HG03060 (cell line): ENCODE measurements around the gene CDH22.

ENCODE experiments used
- ATAC-seq: cut with Tn5 transposase; IDR thresholded peaks from one replicate; pipeline ENCODE4 v1.9.1; 2021; ENCODE audit warnings: low read depth, moderate number of reproducible peaks; ENCODE audit not compliant: unreplicated experiment

The CDH22 gene

DNA sequence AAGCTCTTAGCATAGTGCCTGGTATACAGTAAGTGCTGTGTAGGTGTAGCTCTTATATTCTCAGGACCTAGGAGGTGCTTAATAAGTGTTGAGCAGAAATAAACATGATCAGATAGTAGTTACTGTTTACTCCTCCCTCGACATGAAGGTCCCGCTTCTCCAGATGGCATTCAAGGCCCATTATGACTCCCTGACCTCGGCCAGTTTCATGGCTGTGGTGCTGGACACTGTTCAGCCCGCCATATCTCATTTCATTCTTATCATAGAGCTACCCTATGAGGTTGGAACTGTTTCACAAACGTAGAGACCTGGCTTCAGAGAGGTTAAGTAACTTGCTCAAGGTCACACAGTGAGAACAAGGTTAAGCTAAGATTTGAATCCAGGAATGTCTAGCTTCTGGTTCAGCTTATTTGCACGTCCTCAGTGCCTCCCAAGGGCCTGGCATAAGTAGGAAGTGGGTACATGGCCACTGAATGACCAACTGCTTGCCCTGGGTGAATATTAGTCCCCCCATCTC is 151.2 kb downstream of the CDH22 start:
- ATAC-seq: no peak

DNA sequence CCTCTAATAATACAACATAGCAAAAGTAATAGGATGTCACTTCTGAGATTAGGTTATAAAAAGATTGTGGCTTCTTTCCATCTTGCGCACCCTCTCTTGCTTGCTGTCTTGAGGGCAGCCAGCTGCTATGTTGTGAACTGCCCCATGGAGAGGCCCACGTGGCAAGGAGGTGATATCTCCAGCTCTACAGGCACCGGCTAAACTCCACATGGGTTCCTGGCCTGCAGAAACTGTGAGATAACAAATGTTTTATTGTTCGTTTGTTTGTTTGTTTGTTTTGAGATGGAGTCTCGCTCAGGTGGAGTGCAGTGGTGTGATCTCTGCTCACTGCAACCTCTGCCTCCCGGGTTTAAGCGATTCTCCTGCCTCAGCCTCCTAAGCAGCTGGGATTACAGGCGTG is 152.2 kb downstream of the CDH22 start:
- ATAC-seq: no peak

DNA sequence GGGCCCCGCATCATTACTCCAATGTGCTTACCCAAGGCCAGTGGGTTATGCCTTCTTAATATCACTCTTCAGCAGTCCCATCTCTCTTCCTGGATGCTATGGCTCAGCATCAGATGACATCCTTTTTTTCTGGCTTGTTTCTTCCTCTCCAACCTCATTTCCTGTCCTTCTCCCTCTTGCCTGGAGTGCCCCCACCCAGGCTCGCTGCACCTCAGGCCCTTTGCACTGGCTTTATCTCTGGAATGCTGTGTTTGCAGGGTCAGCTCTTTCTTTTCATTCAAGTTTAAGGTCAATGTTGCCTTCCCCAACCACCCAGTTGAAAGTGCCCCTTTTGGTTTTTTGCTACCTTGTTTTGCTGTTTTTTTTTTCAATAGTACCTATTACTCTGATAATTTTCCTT is 153.5 kb downstream of the CDH22 start:
- no peak for ATAC-seq

DNA sequence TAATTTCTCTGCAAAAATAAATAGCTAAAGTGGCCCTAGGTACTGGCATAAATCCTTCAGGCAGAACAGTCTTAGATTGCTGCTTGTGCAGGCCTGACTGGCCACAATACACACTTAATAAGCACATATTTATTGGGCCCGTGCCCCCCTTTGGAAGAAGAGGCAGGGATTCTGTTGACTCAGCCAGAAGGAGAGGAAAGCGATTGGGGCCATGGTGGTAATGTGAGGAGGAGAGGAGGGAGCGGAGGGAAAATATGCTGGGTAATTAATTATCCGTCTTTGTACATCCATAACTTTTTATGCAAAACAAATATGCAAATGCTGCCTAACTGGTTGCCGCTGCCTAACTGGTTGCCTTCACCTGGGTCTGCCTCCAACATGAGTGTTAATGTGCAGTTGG is 154.0 kb downstream of the CDH22 start:
- ATAC-seq: no peak

DNA sequence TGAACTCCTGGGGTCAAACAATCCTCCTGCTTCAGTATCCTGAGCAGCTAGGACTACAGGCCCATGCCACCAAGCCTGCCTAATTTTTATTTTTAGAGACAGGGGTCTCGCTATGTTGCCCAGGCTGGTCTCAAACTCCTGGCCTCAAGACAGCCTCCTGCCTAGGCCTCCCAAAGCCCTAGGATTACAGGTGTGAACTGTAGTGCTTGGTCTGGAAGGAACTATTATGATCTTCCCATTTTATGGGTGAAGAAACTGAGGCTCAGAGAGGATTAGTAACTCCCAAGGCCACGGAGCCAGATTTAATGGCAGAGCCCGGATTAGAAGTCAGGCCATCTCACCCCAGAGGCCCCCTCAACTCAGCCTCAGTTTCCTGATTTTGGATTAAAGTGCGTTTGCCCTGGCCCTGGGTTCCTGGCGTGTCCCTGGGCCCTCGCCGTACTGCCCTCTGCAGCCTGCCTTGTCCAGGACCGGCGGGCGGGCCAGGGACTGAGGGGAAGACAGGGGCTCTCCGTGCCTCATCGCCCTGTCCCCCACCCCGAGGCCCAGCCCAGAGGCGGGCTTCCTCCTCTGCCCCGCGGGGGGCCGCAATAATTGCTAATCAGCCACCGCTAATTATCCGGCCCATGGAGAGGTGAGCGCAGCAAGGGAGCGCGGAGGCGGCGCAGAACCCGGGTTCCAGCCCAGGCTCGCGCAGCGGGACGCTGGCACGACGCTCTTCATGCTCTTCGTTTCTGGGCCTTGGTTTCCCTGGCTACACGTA is 155.3 kb downstream of the CDH22 start:
- no peak for ATAC-seq

DNA sequence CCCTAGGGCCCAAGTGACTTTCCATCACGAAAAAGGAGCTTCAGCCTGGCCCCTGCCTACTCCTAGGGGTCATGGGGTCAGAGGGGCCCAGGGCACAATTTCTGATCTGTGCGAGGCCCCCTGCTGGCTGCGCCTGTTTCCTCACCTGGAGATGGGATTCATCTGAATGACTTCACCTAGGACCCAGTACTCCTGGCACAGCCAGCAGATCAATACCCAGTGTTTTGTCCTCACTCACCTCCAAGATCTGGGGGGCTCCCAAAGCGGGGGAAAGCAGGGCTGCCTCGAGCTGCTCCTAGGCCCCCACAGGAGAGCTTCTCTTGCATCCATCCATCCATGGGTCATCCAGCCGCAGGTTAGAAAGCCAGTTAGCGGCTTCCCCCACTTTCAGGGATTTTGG is 156.4 kb downstream of the CDH22 start:
- ATAC-seq: no peak

DNA sequence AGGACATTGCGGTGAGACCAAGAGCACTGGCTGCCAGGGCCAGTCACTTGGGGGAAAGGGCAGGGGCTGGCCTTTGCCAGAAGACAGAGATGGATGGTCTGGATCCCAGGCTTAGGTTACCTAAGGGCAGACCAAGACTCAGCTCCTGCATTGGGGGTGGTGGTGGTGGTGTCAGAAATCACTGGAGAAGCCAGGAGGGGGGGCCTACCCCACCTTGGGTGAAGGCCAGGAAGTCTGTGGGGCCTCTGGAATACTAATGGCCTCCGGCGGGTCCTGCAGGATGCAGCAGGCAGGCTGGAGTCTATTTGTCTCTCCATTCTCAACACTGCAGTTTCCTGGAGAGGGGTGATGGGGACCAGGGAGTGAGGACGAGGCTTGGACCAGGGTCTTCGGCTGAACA is 157.4 kb downstream of the CDH22 start:
- no peak for ATAC-seq

DNA sequence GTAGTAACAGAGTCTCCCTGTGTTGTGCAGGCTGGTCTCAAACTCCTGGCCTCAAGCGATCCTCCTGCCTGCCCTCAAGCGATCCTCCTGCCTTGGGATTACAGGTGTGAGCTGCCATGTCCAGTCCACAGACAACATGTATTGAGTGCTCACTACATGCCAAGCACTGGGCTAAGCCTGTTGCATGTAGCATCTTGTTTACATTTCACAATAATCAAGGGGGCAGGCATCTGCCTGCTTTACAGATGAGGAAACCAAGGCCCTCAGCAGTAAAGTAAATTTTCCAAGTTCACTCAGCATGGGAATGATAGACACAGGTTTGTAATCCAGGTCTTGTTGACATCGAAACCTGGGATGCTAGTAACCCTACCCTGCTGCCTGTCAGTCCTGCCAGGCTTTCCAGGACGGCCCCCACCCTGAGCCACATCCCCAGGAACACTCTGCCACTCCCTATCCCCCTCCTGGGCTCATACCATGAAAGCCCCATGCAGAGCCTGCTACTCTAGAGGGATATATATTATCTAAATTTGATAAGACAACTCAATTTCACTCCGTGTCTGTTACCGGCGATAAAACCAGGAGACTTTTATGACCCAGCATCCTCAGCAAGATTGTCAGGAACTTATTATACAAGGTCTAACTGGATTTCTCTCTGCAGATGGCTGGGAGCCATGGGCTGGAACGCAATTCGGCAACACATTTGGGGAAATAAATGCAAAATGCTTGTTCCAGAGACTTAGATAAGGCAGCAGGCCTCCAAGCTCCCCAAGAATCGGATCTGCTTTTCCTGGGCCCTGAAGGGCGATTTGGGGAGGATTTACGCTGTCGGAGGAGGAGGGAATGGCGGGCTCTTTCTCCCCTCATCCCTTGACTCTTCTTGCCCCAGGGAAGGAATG is 159.7 kb downstream of the CDH22 start:
- ATAC-seq: no peak

DNA sequence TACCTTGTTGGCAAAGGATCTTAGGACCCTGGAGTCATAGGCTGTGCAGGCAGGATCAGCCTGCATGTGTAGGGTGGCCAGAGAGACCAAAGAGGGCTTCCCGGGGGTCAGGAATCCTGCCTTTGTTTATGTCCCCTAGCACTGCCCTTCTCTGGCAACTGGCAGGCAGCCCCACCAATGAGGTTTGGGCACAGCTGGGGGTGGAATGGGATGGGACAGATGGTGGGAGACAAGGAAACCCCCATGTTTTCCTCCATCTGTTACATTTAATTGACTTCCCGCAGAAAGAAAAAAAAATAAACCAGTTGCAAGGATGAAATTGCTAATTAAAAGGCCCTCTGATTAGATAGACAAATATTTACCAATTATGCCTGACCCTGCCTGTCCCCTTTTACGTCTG is 162.6 kb downstream of the CDH22 start:
- no peak for ATAC-seq

DNA sequence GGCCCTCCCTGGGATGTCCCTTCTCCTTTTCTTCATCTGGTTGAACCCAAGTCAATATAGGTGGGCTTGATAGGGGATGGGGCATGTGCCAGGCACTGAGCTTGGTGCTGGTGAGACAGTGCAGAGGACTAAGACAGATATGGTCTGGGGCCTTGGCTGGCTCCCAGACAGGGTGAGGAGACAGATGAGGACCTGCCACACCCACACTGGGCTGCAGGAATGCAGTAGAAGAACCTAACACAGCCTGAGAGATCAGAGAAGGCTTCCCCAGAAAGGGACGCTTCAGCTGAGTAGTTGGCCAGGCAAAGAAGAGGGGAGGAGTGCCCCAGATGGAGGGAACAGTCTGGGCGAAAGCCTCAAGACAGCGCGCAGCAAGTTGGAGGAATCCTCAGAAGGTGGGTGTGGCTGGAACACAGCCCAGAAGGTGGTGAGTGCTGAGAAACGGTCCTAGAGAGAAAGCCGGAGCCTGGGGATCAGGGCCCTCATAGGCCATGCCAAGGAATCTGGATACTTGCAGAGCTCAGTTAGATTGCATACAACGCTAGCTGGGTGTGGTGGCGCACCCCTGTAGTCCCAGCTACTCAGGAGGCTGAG is 163.8 kb downstream of the CDH22 start:
- no peak for ATAC-seq

DNA sequence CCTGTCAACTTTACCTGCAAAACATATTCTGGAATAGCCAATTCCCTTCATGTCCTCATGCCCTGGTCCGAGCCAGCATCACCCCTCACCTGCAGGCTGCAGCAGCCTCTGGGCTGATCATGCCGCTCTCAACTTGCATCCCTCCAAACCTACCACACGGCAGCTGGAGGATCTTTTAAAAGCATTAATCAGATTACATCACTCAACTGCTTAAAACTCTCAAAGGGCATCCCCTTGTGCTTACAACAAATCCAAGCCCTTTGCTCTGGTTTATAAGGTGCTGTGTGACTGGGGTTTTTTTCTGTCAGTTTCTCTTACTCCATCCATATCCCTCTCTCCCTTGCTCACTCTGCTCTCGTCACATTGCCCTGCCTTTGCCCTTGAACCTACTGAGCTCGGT is 166.2 kb downstream of the CDH22 start:
- ATAC-seq: no peak

DNA sequence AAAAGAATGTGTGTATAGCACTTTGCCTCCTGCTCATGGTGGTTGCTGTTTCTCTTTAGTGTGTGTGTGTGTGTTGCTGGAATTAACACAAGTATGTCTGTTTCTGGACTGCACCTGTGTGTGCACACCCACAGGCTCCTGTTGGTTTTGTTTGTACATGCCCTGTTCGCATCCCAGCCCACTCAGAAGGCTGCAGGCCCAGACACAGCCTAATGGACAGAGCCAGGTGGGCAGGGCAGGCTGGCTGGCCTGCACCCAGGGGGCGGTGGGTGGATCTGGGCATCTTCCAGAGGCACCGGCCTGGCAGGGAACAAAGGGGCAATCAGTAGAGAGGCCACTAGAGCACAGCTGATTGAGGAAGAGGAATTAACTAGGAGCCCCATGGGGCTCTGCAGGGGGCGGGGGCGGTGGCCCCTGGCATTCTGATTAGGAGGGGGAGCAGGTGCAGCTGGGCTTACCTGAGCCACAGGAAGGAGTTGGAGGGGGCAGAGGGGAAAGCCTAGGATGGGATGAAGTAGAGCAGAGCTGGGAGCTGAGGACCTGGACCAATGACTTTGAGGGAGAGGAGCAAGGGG is 168.3 kb downstream of the CDH22 start:
- no peak for ATAC-seq

DNA sequence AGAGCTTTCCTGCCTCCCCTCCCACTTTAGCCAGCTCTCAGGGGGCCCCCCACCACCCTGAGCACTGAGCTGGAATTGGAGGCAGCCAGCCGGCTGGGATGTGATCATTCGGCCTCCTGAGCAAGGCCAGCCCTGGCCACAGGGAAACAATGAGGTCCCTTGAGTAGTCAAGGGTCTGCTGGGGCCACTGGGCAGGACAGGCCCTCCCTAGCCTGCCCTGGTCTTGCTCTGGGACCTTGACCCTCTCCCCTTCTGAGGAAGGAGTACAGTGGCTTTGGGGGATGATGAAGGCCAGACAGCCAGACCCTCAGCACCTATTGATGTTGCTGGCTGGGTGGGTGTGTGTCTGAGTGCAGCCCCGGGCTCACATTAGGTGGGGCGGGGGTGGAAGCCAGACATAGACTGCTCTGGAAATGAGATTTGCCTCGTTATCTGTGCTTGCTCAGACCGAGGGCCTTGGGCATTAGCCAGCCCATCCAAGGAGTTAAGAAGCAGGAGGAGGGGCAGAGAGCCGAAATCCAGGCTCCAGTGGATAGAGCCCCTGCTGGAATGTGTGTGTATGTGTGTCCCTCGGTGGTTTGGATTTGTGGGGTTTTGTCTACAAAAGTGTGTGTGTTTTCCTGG is 168.9 kb downstream of the CDH22 start:
- ATAC-seq: no peak

DNA sequence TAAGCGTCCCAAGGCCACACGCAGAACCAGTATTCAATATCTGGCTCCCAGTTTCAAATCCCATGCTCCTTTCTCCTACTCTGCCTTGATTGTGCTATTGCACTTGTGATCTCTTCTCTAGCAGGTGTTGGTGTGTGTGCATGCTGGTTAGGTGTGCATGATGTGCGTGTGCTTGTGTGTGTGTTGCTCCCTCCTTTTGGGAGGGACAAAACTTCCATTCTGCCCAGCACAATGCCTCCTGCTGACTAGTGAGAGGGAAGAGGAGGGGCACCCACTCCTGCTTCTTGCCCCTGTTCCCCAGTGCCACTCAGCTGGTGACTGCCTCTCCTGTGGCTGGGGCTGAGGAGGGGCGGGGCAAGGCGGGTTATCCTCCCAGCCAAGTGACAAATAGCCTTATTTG is 170.5 kb downstream of the CDH22 start:
- ATAC-seq: no peak

DNA sequence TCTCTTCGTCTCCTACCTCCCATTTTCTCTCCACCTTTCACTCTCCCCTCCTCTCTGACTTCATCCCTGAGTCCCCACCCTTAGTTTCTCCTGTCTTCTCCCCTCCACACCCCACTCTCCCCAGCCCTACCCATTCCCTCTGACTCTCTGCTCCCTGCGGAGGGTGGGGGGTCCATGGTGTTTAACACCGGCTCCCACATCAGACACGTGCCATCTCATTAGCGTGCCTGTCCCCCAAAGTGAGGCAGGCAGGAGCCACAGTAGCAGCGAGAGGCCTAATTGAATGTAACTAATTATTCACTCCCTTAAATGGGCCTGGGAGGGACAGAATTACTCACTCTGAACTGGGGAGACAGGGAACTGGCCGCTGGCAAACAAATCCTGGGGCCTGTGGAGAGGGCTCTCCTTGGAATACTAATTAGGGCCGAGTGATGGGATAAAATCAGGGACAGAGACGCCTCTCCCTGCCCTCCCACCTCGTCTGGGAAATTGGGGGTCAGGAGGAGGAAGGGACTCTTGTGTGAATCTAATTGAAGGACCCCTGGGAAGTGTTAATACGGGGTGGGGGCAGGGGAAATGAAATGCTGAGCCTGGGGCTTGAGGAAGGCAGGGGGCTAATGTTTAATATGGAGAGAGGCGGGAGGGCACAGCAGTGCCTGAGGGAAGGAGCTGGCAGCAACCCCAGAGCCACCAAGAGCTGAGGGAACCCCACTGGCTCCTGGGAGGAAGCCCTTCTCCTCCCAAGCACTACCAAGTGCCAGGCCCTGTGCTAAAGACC is 172.3 kb downstream of the CDH22 start:
- no peak for ATAC-seq

DNA sequence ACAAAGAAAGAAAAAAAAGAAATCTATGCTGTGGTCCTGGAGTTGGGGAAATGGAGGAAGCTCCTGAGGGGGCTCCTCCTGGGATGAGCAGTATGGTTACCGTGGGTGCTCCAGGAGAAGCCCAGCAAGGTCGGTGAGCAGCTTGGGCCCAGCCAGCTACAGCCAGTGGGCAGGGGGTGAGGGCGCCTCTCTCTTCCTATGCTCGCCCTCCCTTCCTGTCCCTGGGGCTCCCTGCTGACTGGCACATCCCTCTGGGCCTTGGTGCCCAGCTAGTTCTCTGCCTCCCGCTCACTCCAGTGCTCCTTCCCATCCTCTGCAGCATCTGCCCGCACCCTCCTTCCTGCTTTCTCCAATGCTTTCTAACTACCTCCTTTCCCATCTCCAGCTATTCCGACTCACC is 173.6 kb downstream of the CDH22 start:
- no peak for ATAC-seq

DNA sequence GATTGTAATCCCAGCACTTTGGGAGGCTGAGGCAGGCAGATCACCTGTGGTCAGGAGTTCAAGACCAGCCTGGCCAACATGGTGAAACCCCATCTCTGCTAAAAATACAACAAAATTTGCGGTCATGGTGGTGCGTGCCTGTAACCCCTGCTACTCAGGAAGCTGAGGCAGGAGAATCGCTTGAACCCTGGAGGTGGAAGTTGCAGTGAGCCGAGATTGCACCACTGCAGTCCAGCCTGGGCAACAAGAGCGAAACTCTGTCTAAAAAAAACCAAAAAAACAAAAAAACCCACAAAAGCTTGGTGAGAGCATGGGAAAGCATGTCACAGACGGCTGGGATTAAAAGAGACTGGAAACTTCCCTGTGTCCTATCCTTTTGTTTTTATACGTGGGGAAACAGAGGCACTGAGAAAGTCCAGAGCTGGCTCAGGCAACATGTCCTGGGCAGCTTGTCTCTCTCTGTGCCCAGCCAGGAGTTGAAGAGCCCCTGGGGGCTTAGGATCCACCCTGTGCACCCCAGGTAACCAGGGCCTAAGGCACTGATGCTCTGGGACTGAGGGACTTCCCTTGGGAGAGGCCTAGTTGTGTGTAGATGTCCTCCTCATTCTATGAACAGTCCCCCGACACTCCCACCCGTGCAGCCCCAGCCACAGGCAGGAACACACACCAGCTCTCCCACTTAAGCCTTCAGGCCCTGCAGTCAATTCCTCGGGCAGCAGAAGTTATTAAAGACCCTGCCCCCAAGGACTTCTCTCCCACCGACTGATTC is 174.2 kb downstream of the CDH22 start:
- no peak for ATAC-seq

DNA sequence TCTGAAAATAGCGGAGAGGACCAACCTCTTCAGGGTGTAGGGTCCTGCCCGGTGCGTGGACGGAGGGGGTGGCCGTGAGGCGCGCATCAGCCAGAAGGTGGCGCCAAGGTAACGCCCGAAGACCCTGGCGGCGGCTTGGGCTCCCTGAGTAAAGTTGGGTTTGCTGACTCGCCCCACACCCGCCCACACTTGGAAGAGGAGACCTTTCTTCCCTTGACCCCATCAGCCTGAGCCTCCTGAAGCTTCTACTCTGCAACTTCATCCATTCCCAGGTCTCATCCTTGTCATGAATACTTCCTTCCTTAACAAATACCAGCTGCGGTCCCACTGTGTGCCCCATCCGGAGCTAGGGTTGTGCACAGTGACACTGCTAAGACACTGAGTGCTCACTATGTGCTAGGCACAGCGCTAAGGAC is 175.6 kb downstream of the CDH22 start:
- no peak for ATAC-seq

DNA sequence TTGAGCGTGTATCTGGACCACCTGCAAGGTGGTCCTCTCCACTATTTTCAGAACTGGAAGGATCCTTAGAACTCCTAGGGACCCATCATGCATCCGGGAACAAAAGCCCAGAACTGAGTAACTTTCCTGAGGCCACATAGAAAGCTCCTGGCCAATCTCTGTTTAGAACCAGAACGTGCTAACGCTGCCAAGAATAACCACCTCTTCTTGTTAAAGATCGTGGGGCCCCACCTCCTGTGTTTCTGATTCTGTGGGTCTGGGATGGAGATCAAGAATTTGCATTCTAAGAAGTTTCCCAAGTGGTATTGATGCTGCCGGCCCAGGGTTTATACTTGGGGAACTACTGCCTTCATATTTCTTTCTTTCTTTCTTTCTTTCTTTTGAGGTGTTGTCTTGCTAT is 176.9 kb downstream of the CDH22 start:
- ATAC-seq: no peak
